HEK293 (cell line): ENCODE measurements around the gene SYN1.

ENCODE experiments used
- CTCF ChIA-PET: fragments of 350-600 bp; formaldehyde crosslinking; extraction: SDS; loops from one replicate; lab custom pipeline; 2021; ENCODE audit warnings: antibody characterized with exemption; lab: Yijun Ruan, JAX
- POLR2A ChIA-PET: fragments of 300-600 bp; formaldehyde crosslinking; extraction: SDS; loops from one replicate; lab custom pipeline; 2020; ENCODE audit warnings: antibody characterized with exemption, inconsistent platforms; lab: Yijun Ruan, JAX
- H3K27ac ChIP-seq: fragments of 200-500 bp; sonication (Bioruptor generic); 2 replicates; pipeline ENCODE4 v1.5.1; 2014; ENCODE audit warnings: low read depth, low read length, control low read depth, inconsistent platforms; ENCODE audit errors: extremely low read depth
- H3K36me3 ChIP-seq, 2 experiments: fragments of 200-500 bp in 1 of 2; sonication (Bioruptor generic) in 1 of 2; 1 replicate in 1 of 2; 2 replicates in 1 of 2; pipeline ENCODE4 v1.5.1; 2014 to 2017; ENCODE audit warnings: inconsistent platforms in 2 of 2, low read length in 2 of 2; ENCODE audit not compliant: control insufficient read depth in 2 of 2, insufficient read depth in 1 of 2
- H3K4me1 ChIP-seq: fragments of 200-500 bp; sonication (Bioruptor generic); 2 replicates; pipeline ENCODE4 v1.5.1; 2014; ENCODE audit warnings: mild to moderate bottlenecking, low read length, inconsistent platforms; ENCODE audit not compliant: control insufficient read depth, insufficient read depth
- H3K4me3 ChIP-seq: 2 replicates; pipeline ENCODE4 v1.5.1; 2011; ENCODE audit warnings: low read depth, mild to moderate bottlenecking, control low read depth, low read length, moderate library complexity
- H3K9me3 ChIP-seq: fragments of 200-500 bp; sonication (Bioruptor generic); 2 replicates; pipeline ENCODE4 v1.5.1; 2014; ENCODE audit warnings: low read depth, low read length, inconsistent platforms; ENCODE audit not compliant: control insufficient read depth, insufficient read depth
- ELK4 ChIP-seq: IDR thresholded peaks from 2 replicates; pipeline ENCODE4 v1.6.1; 2011; ENCODE audit warnings: mild to moderate bottlenecking, low read depth, low read length, borderline replicate concordance
- KLF16 ChIP-seq: fragments of 450-650 bp; formaldehyde crosslinking; IDR thresholded peaks from 2 replicates; pipeline ENCODE4 v1.5.1; 2017; ENCODE audit warnings: missing biosample characterization, missing genetic modification characterization
- PATZ1 ChIP-seq: fragments of 450-650 bp; formaldehyde crosslinking; IDR thresholded peaks from 2 replicates; pipeline ENCODE4 v1.5.1; 2016; ENCODE audit warnings: missing biosample characterization, missing genetic modification characterization
- SALL2 ChIP-seq: fragments of 450-650 bp; formaldehyde crosslinking; IDR thresholded peaks from 2 replicates; pipeline ENCODE4 v1.5.0; 2017; ENCODE audit warnings: missing biosample characterization, mild to moderate bottlenecking, missing genetic modification characterization, borderline replicate concordance
- SP7 ChIP-seq: fragments of 450-650 bp; formaldehyde crosslinking; IDR thresholded peaks from 2 replicates; pipeline ENCODE4 v1.5.1; 2016; ENCODE audit warnings: missing biosample characterization, missing genetic modification characterization
- ZBTB1 ChIP-seq: fragments of 450-650 bp; formaldehyde crosslinking; IDR thresholded peaks from 2 replicates; pipeline ENCODE4 v1.5.1; 2016; ENCODE audit warnings: missing biosample characterization, missing genetic modification characterization
- ZFP41 ChIP-seq: fragments of 450-650 bp; formaldehyde crosslinking; IDR thresholded peaks from 2 replicates; pipeline ENCODE4 v1.5.1; 2016; ENCODE audit warnings: missing biosample characterization, missing genetic modification characterization, borderline replicate concordance
- ZNF184 ChIP-seq: fragments of 450-650 bp; IDR thresholded peaks from 2 replicates; pipeline ENCODE4 v1.5.1; 2018; ENCODE audit warnings: missing biosample characterization, mild to moderate bottlenecking, missing genetic modification characterization
- ZNF280D ChIP-seq: fragments of 450-650 bp; formaldehyde crosslinking; IDR thresholded peaks from 2 replicates; pipeline ENCODE4 v1.5.1; 2016; ENCODE audit warnings: missing biosample characterization, missing genetic modification characterization
- ZNF394 ChIP-seq: fragments of 450-650 bp; formaldehyde crosslinking; IDR thresholded peaks from 2 replicates; pipeline ENCODE4 v1.5.1; 2016; ENCODE audit warnings: missing biosample characterization, missing genetic modification characterization, mild to moderate bottlenecking, moderate library complexity, borderline replicate concordance
- ZNF416 ChIP-seq: fragments of 450-650 bp; formaldehyde crosslinking; IDR thresholded peaks from 2 replicates; pipeline ENCODE4 v1.5.1; 2016; ENCODE audit warnings: missing biosample characterization, missing genetic modification characterization
- ZNF423 ChIP-seq: fragments of 450-650 bp; formaldehyde crosslinking; IDR thresholded peaks from 2 replicates; pipeline ENCODE4 v1.5.1; 2016; ENCODE audit warnings: missing biosample characterization, missing genetic modification characterization
- ZNF521 ChIP-seq: fragments of 450-650 bp; formaldehyde crosslinking; IDR thresholded peaks from 2 replicates; pipeline ENCODE4 v1.5.1; 2017; ENCODE audit warnings: missing biosample characterization, mild to moderate bottlenecking, missing genetic modification characterization
- ZNF580 ChIP-seq: fragments of 450-650 bp; formaldehyde crosslinking; IDR thresholded peaks from 2 replicates; pipeline ENCODE4 v1.5.1; 2016; ENCODE audit warnings: missing biosample characterization, missing genetic modification characterization
- ZNF837 ChIP-seq: fragments of 450-650 bp; formaldehyde crosslinking; IDR thresholded peaks from 2 replicates; pipeline ENCODE4 v1.5.1; 2016; ENCODE audit warnings: missing biosample characterization, missing genetic modification characterization
- TF ChIP-seq, protein P1 (sequence below): fragments of 450-650 bp; formaldehyde crosslinking; IDR thresholded peaks from 2 replicates; pipeline ENCODE4 v1.5.1; 2016; ENCODE audit warnings: missing biosample characterization, missing genetic modification characterization
- TF ChIP-seq, protein P2 (sequence below): fragments of 450-650 bp; formaldehyde crosslinking; IDR thresholded peaks from 2 replicates; pipeline ENCODE4 v1.5.1; 2016; ENCODE audit warnings: missing biosample characterization, missing genetic modification characterization

Gene SYN1

DNA sequence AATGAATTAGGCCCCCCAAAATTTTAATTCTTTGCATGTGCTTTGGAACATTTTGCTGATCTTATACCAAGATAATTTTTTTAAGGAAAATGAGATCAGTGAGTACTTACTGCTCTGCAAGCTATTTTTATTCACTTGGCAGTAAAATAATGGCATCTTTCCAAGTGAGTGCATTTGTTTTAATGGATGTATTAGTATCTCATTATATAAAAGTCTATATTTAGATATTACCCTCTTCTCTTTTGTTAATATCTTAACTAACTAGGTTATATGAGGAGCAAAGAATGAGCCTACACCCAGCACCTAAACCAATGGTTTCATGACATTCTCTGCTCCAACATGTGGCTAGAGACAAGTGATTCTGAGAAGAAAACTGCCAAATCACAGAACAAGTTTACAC is 79.8 kb downstream of the SYN1 start:
- Histone ChIP-seq H3K27ac (no peak overlapping the region), H3K4me3 (no peak overlapping the region), H3K9me3 (no peaks in the 10 kb centered on the region), H3K4me1 (no peaks in the 10 kb centered on the region), H3K36me3 (no peaks in the 10 kb centered on the region)
- POLR2A ChIA-PET, result no interaction called here
- TF ChIP-seq SP7 (tag by site-specific recombination) (no peak), SALL2 (tag by site-specific recombination) (no peak)
- CTCF ChIA-PET, result interaction anchor here (1.5 to 5.3 kb wide), 3 partner anchors 16 to 102 kb away, joined by 3 to 25 read pairs (median 6); no protein-coding TSS in a partner anchor

DNA sequence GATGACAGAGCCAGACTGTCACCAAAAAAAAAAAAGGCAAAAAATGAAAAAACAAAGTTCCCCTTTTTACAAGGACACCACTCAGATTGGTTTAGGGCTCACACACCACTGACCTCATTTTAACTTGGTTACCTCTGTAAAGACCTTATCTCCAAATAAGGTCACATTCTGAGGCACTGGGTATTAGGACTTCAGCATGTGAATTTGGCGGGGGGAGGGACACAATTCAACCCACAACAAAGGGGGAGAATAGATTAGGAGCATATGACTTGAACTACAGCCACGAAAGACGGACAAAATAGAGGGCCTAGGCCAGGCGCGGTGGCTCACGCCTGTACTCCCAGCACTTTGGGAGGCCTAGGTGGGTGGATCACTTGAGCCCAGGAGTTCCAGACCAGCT is 89.6 kb downstream of the SYN1 start:
- TF ChIP-seq ZNF184 (no peak), ZNF580 (tag by site-specific recombination) (no peak), ZNF837 (tag by site-specific recombination) (no peak)
- H3K4me1 ChIP-seq, result no peaks in the 10 kb centered on the region
- no peaks in the 10 kb centered on the region; the same call in 1 of the 2 replicates for H3K9me3 ChIP-seq
- POLR2A ChIA-PET, result no interaction called here
- no peaks in the 10 kb centered on the region for H3K36me3 ChIP-seq
- no peak overlapping the region for H3K4me3 ChIP-seq
- no peak overlapping the region for H3K27ac ChIP-seq
- CTCF ChIA-PET, result interaction anchor here (1.0 to 1.2 kb wide), 2 partner anchors 11 to 648 kb away, joined by 3 read pairs; no protein-coding TSS in a partner anchor

GRCh38 chrX:47529548-47529947 is 90.1 kb downstream of the SYN1 start:
- Histone ChIP-seq H3K4me1 (no peaks in the 10 kb centered on the region), H3K9me3 (no peaks in the 10 kb centered on the region; the same call in 1 of the 2 replicates), H3K4me3 (no peak overlapping the region), H3K36me3 (no peaks in the 10 kb centered on the region), H3K27ac (no peak overlapping the region)
- CTCF ChIA-PET, result no interaction called here
- no peak for TF ChIP-seq ZNF394 (tag by site-specific recombination)
- TF ChIP-seq, protein P1, sequence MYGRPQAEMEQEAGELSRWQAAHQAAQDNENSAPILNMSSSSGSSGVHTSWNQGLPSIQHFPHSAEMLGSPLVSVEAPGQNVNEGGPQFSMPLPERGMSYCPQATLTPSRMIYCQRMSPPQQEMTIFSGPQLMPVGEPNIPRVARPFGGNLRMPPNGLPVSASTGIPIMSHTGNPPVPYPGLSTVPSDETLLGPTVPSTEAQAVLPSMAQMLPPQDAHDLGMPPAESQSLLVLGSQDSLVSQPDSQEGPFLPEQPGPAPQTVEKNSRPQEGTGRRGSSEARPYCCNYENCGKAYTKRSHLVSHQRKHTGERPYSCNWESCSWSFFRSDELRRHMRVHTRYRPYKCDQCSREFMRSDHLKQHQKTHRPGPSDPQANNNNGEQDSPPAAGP (tag by site-specific recombination), result no peak
- TF ChIP-seq, all 188 proteins: peak for 0
- POLR2A ChIA-PET, result no interaction called here

GRCh38 chrX:47523713-47524166 is 95.9 kb downstream of the SYN1 start:
- no peaks in the 10 kb centered on the region for H3K36me3 ChIP-seq
- peak overlapping the region; percentile 16; the same call in 1 of the 2 replicates for H3K27ac ChIP-seq
- no peaks in the 10 kb centered on the region for H3K4me1 ChIP-seq
- CTCF ChIA-PET, result interaction anchor here (0.6 to 3.7 kb wide), 20 partner anchors 9 to 333 kb away, joined by 3 to 33 read pairs (median 4); partner anchors contain the start of gene TIMP1
- POLR2A ChIA-PET, result interaction anchor here (0.9 to 1.8 kb wide), 5 partner anchors 23 to 379 kb away, joined by 3 to 8 read pairs (median 4); partner anchors contain the start of genes ELK1, NDUFB11, RBM10 and USP11
- no peaks in the 10 kb centered on the region for H3K9me3 ChIP-seq
- peak overlapping the region; percentile 44 for H3K4me3 ChIP-seq
- TF ChIP-seq ZNF837 (tag by site-specific recombination) (no peak), KLF16 (tag by site-specific recombination) (no peak), ZNF423 (tag by site-specific recombination) (no peak), ZNF521 (tag by site-specific recombination) (no peak), ZBTB1 (tag by site-specific recombination) (no peak), PATZ1 (tag by site-specific recombination) (peak; percentile 16; the same call in 1 of the 2 replicates), ZNF416 (no peak), ZNF280D (tag by site-specific recombination) (no peak), ELK4 (no peak), ZFP41 (tag by site-specific recombination) (no peak)
- TF ChIP-seq, protein P2, sequence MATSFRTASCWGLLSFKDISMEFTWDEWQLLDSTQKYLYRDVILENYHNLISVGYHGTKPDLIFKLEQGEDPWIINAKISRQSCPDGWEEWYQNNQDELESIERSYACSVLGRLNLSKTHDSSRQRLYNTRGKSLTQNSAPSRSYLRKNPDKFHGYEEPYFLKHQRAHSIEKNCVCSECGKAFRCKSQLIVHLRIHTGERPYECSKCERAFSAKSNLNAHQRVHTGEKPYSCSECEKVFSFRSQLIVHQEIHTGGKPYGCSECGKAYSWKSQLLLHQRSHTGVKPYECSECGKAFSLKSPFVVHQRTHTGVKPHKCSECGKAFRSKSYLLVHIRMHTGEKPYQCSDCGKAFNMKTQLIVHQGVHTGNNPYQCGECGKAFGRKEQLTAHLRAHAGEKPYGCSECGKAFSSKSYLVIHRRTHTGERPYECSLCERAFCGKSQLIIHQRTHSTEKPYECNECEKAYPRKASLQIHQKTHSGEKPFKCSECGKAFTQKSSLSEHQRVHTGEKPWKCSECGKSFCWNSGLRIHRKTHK (tag by site-specific recombination), result no peak
